Testis (tissue), 3 donors: ENCODE results near the gene RFK. TPM values are rescaled to one million over a fixed set of nuclear protein-coding genes. Genes with fewer than 3 reads are reported as not detected.

ENCODE experiments used
- DNase-seq: peaks from one replicate; pipeline ENCODE4 v3.0.0-alpha.2; 2019
- H3K27ac ChIP-seq, 2 donors: fragments of 200-600 bp; sonication (generic); one replicate each; pipeline ENCODE4 v1.5.1; 2019
- H3K27me3 ChIP-seq: fragments of 200-600 bp; sonication (generic); one replicate; pipeline ENCODE4 v1.5.1; 2019
- H3K36me3 ChIP-seq: fragments of 200-600 bp; sonication (generic); one replicate; pipeline ENCODE4 v1.5.1; 2017; ENCODE audit warnings: low read depth; ENCODE audit errors: missing control alignments
- H3K4me1 ChIP-seq: fragments of 200-600 bp; sonication (generic); one replicate; pipeline ENCODE4 v1.5.1; 2019
- H3K4me3 ChIP-seq, 2 donors: fragments of 200-600 bp; sonication (generic); one replicate each; pipeline ENCODE4 v1.5.1; 2017 to 2019
- H3K9me3 ChIP-seq: fragments of 200-600 bp; sonication (generic); one replicate; pipeline ENCODE4 v1.5.1; 2017
- POLR2A ChIP-seq: fragments of 450-650 bp; IDR thresholded peaks from one replicate; pipeline ENCODE4 v1.6.1; 2017; ENCODE audit warnings: antibody characterized with exemption, mild to moderate bottlenecking, moderate library complexity
- WGBS, 2 donors: methylation state at CpG; one replicate each; pipeline ENCODE4 v1.1.5; 2018; 5-methylcytosine and 5-hydroxymethylcytosine counted together
- intact Hi-C: fragments of 100-400 bp; cut with DNase I; formaldehyde crosslinking; loops from one replicate; pipeline ENCODE4 v1.15.1; 2023; ENCODE audit warnings: low total_unique reads
- polyA plus RNA-seq: library from polyadenylated mRNA; stranded (reverse); fragments of 350-450 nt; fragmentation: Illumina TruSeq; extraction: RNeasy Lipid Tissue Mini Kit (QIAGEN cat#74804); gene quantifications from one replicate; pipeline ENCODE4 v1.2.3, GENCODE V29; 2014; ENCODE audit warnings: low read depth, low replicate concordance; ENCODE audit not compliant: insufficient read depth
- total RNA-seq, 2 donors: library from RNA; depleted of rRNA; stranded (reverse); fragments of >200 nt; gene quantifications; one replicate each; pipeline ENCODE4 v1.2.3, GENCODE V29; 2016
- TF ChIP-seq, protein P1 (sequence below), 3 experiments: fragments of 450-650 bp in 2 of 3; fragments of 200-600 bp in 1 of 3; sonication (generic) in 1 of 3; IDR thresholded peaks; one replicate each; pipeline ENCODE4 v1.5.1; 2016 to 2019; ENCODE audit warnings: antibody characterized with exemption in 3 of 3, mild to moderate bottlenecking in 2 of 3, moderate library complexity in 1 of 3

RFK gene
- total and polyA plus RNA-seq, 3 donors from 2014 or later: 39.3 to 69.7 (median 41.8) TPM

GRCh38 chr9:76401580-76402354 lies 7.5 kb upstream of the RFK start:
- H3K36me3 ChIP-seq: no peaks in the 10 kb centered on the region
- intact Hi-C loops: no loop called here
- WGBS, 2 donors: 72 to 80% methylated on average over 3 of the region's 3 CpGs

GRCh38 chr9:76401176-76401575 lies 7.0 kb upstream of the RFK start:
- Histone ChIP-seq H3K27me3 (no peaks in the 10 kb centered on the region), H3K4me1 (no peaks in the 10 kb centered on the region), H3K9me3 (no peaks in the 10 kb centered on the region), H3K36me3 (no peaks in the 10 kb centered on the region), H3K27ac (no peak overlapping the region), H3K4me3 (no peak overlapping the region)
- TF ChIP-seq, protein P1, sequence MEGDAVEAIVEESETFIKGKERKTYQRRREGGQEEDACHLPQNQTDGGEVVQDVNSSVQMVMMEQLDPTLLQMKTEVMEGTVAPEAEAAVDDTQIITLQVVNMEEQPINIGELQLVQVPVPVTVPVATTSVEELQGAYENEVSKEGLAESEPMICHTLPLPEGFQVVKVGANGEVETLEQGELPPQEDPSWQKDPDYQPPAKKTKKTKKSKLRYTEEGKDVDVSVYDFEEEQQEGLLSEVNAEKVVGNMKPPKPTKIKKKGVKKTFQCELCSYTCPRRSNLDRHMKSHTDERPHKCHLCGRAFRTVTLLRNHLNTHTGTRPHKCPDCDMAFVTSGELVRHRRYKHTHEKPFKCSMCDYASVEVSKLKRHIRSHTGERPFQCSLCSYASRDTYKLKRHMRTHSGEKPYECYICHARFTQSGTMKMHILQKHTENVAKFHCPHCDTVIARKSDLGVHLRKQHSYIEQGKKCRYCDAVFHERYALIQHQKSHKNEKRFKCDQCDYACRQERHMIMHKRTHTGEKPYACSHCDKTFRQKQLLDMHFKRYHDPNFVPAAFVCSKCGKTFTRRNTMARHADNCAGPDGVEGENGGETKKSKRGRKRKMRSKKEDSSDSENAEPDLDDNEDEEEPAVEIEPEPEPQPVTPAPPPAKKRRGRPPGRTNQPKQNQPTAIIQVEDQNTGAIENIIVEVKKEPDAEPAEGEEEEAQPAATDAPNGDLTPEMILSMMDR (IDR thresholded peaks at IDR 0.05): no peak
- no peak for TF ChIP-seq POLR2A
- DNase-seq: no peak
- 86 to 87% methylated on average over 2 of the region's 2 CpGs for WGBS, 2 donors
- intact Hi-C loops: no loop called here

More at GRCh38 chr9:76401580-76402354, 7.5 kb upstream of the RFK start:
- no peaks in the 10 kb centered on the region for H3K4me1 ChIP-seq
- no peak overlapping the region for H3K4me3 ChIP-seq
- no peaks in the 10 kb centered on the region for H3K9me3 ChIP-seq
- no peak overlapping the region for H3K27ac ChIP-seq
- DNase-seq: no peak
- no peak for TF ChIP-seq POLR2A
- TF ChIP-seq, protein P1 (IDR thresholded peaks at IDR 0.05): no peak
- H3K27me3 ChIP-seq: no peaks in the 10 kb centered on the region

GRCh38 chr9:76400534-76401096 lies 6.4 kb upstream of the RFK start:
- DNase-seq: no peak
- Histone ChIP-seq H3K4me1 (no peaks in the 10 kb centered on the region), H3K27me3 (no peaks in the 10 kb centered on the region), H3K4me3 (no peak overlapping the region), H3K36me3 (no peaks in the 10 kb centered on the region), H3K9me3 (no peaks in the 10 kb centered on the region), H3K27ac (no peak overlapping the region)
- intact Hi-C loops: no loop called here
- 50 to 54% methylated on average over 1 of the region's 1 CpG for WGBS, 2 donors
- TF ChIP-seq, protein P1 (IDR thresholded peaks at IDR 0.05): no peak
- no peak for TF ChIP-seq POLR2A

DNA sequence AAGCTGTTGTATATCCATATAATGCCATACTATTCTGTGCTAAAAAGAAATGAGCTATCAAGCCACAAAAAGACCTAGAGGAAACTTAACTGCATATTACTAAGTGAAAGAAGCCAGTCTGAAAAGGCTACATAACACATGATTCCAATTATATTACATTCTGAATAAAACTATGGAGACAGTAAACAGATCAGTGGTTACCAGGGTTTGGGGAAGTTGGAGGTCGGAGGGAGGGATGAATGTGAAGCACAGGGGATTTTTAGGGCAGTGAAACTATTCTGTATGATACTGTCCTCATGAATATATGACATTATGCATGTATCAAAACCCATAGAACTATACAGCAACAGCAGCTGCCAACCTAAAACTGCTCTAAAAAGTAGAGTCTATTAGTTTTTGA lies 5.6 kb upstream of the RFK start:
- intact Hi-C loops: no loop called here
- no peak for TF ChIP-seq POLR2A
- TF ChIP-seq, protein P1 (IDR thresholded peaks at IDR 0.05): no peak
- Histone ChIP-seq H3K36me3 (no peaks in the 10 kb centered on the region), H3K27me3 (no peaks in the 10 kb centered on the region), H3K9me3 (no peaks in the 10 kb centered on the region), H3K4me3 (no peak overlapping the region), H3K27ac (no peak overlapping the region), H3K4me1 (peaks cover 3% of the 10 kb centered on the region)
- DNase-seq: no peak
- whole genome bisulfite sequencing, 2 donors: 71 to 80% methylated on average over 1 of the region's 1 CpG
